DMS79 (cell line): Measurements from ENCODE around the gene ERC2.

Experiments
- DNase-seq: peaks from one replicate; lab custom pipeline; 2025; lab: John Stamatoyannopoulos, UW

Gene ERC2

GRCh38 chr3:55641964-55642363, 826.3 kb downstream of the ERC2 start:
- DNase-seq, result no peak

GRCh38 chr3:55639896-55640765, 828.1 kb downstream of the ERC2 start:
- DNase-seq, result no peak

DNA sequence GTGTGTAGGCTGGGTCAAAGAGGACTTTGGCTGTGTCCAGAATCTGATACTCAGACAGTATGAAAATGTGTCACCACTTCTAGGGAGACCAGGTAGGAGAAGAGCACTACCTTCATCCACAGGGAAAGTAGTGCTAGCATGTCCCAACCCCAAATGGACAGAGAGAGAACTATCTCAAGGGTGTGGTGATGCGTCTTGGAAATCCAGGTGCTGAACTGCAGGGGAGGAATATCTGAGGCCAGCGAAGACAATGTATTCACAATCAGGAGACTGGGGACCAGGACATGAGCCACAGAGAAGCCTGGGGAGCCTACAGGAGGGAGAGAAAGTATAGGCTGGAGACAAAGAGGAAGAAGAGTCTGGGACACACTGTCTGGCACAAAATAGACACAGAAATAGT, 829.1 kb downstream of the ERC2 start:
- no peak for DNase-seq

DNA sequence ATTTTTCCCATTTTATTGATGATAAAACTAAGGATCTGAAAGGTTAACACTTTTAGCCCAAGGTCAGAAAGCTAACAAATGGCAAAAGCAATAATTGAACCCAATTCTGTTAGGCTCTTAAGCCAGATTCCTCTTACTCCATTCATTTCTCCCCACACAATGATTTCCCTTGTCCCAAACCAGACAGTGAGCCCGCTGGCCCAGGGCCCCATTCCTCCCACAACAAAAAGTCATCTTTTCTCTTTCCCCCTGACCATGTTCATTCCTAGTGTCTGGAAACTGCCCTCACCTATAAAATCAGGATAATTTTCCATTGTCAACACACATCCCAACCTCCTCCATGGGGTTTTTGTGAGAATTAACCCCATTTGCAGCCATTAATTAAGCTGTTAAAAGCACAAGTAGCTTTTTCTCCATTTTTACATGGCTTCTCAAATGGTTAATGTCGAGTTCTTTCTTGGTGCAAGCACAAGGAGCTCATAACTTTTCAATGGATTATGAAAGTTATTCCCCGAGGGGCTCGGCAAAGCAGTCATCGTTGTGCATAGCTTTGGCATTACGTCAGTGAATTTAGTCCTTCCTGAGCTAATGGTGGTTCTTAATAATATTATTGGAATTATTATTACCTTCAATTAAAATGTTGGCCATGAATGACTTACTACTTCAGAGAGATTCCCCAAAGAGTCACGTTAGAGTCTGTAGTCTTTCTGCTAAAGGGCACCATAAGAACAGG, 830.2 kb downstream of the ERC2 start:
- no peak for DNase-seq

DNA sequence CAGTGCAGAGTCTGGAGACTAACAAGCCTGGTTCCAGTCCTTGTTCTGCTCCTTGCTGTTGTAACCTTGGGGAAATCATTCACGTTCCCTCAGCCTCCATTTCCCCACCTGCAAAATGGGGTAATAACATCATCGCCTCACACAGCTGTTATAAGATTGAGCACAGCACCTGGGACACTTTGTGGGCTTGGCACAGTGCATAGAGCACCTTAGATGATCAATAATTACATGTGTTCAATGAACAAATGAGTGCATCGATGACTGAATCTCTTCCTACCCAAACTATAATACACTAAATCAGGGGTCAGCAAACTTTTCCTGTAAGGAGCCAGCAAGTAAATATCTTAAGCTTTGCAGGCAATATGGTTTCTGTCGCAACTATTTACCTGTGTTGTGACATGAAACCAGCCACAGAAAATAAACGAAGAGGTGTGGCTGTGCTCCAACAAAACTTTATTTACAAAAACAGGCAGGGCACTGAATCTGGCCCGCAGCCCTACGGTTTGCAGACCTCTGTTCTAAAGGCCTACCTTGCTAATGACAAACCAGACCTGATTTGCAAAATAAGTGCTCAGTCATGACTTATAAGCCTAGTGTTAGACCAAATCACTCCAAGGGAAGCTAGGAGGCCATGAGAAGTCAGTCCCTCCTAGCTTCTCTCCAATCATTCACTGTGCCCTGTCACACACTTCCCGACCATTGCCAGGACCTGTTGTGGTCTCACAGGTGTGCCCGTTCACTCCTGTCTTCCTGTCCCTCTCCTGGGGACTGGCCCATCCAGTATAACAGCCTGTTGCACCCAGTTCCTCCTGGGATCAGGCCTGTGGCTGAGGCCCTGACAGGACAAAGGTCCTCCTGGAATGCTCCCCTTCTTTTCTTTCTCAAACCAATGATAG, 831.7 kb downstream of the ERC2 start:
- no peak for DNase-seq

DNA sequence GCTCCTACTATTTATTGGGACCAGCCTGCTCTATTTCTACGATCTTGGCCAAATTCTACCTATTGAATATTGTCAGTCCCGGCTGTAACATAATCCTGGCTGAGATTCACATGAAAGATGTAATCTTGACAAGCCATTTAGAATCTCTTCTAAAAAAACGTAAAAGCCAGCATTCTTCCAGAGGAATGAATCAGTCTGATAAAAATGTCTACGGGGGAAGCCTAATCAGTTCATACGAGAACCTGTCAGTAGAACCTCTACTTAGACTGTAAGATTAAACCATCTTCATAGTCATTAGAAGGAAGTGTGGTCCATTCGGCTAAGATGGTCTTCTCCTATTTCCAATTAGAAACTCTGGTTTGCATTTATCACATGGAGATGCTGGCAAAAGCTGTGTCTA, 833.9 kb downstream of the ERC2 start:
- no peak for DNase-seq

DNA sequence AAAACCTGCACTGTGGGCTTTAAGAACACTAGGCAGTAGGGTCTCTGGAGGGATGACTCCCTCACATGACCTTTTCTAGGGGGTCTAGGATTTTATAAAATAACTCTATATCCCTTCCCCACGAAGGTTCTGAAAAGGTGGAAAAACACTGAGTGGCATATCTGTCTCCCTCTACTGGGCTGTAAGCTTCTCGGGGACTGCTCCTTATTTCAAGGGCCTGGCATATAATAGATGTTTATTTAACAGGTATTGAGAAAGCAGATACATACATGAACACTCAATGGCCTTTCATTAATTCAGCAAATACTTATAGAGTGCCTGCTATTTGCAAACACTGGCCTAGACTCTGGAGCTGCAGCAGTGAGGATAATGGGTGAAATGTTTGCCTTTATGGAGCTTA, 834.9 kb downstream of the ERC2 start:
- no peak for DNase-seq

- DNase-seq, result no peak
Measured at GRCh38 chr3:55631766-55632331, 836.4 kb downstream of the ERC2 start.

DNA sequence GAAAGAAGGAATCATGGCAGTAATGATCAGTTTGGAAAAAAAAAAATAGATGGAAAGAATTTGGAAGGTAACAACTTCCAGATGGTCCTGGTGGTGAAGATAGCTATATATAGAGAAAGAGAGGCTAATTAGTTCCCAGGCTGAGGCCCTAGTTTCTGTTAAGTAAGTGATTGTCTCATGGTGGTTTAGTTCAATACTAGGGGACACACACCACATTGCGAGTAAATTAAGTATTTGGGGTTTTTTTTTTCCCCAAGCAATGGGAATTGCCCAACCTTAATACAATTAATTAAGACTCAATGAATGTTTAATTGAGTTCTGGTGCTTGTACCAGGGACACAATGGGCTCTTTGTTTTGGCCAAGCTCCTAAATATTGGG, 837.4 kb downstream of the ERC2 start:
- no peak for DNase-seq

- DNase-seq, result no peak
Measured at GRCh38 chr3:55630280-55630920, 837.9 kb downstream of the ERC2 start.

DNA sequence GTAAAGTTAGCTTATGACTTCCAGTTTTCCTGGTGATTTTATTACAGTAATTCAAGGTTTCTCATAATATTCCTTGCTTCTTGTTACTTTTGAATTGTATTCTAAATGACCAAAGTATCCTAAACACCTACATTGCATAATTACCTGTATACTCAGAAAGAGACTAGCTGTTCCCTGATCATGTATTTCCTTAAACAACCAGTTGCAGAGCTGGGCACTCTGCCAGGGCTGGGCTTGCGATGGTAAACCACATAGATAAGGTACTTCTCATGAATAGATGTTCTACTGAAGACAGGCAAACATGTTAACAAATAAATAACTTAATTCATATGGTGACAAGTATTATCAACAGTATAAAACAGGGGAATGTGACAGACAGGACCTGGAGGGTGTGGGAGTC, 838.8 kb downstream of the ERC2 start:
- DNase-seq, result peak; percentile 14

DNA sequence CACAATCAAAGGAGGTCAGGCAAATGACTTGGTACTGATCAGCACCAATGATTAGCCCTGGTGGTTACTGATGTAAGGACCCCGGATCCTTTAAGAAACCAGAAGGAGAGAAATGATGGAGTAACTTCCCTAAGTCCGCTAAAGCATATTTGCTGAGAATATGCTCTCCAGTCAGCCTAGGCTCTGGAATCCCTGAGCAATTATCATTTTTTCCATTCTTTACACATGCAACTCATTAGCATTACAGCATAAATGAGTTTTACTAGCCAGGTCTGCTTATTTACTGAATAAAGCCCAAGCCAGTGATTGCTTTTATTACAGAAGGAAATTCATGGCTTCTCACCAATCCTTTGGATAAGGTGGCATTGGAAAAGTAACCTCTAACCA, 842.0 kb downstream of the ERC2 start:
- no peak for DNase-seq

- no peak for DNase-seq
Measured at GRCh38 chr3:55624238-55624637, 844.0 kb downstream of the ERC2 start.

- DNase-seq, result no peak
Measured at GRCh38 chr3:55623786-55624185, 844.5 kb downstream of the ERC2 start.

- DNase-seq, result no peak
Measured at GRCh38 chr3:55622733-55623132, 845.5 kb downstream of the ERC2 start.

DNA sequence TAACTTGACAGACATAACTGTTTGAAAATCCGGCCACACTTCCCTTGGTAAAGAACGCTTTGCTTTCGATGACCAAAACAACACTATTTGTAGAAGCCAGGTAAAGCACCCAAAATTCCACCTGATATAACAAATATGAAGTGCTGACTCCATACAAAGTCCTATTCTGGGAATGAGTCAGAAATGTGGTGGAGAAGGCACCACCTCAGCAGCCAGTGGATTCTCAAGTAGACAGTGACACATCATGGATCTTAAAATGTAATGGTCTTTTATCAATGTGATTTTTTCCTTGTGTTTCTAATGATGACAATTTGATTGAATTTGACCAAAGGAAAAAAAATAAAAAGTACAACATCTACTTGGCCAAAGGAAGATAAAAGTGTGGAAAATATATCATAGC, 846.2 kb downstream of the ERC2 start:
- no peak for DNase-seq

DNA sequence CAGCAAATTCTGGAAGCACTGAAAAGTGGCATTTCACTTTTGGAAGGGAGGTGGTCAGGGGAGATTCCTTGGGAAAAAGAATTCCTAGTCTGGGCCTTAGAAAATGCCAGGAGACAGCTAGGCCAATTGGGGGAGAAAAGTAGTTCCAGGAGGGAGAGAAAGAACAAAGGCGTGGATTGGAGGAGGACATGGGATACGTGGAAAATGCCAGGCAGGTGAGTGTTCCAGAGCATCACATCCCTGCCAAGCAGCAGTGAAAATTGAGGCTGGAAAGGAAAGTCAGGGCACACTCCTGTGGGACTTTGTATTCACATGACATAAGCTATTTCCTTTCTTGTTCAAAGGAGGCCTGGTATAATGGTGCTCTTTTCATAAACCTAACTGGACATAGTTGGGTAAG, 846.6 kb downstream of the ERC2 start:
- no peak for DNase-seq

DNA sequence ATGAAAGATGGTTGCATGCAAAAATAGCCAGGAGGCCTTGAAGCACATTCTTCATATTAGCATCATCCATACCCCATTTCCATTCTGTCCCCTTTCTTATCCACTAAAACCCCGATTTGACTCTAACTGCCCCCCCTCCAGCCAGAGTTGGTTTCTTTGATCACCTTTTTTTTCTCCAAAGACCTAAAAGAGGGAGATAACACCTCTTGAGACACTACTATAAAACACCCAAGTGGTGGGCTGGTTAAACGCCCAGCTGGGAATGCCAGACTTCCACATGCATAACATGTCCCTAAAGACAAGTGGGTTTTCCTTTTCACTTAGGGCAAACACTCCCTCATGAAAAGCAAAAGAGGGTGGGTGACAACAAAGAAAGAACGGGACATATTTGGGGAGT, 847.2 kb downstream of the ERC2 start:
- DNase-seq, result no peak

- DNase-seq, result no peak
Measured at GRCh38 chr3:55620351-55621025, 847.8 kb downstream of the ERC2 start.

DNA sequence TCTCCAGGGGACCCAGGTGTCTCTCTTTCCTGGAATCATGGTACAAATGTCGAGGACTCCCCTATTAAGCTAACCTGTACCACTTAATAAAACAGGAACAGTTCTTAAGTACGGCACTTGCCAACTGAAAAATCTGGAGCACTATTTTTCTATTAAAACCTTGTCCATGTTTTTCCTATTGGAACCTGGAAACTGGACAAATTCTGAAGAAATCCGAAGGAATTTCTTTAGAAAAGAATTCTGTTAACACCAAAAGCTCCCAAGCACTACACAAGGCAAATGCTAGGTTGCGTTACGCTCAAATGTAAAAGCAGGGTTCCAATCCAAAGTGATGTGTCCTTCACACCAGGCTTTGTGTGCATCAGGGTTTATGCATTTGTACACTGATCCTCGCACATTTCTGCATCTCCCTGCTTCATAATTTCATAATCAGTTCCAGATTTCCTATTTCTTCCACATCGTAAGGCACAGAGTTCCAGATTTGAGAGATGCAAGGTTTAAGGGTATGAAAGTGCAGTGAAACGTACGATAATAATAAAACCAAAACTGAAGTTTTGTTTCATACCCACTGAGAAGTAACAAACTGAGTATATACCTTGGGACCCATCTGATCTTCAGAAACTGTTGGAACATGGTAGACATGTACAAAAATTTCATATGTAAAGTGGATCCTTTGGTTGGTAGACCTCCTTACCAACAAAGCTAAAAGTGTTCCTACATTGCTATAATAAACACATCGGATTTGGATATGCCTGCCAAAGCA, 849.0 kb downstream of the ERC2 start:
- DNase-seq, result no peak
